ENCODE data around the gene APH1B. TPM values are rescaled to one million over a fixed set of nuclear protein-coding genes. Genes with fewer than 3 reads are reported as not detected.

Gene APH1B
- total RNA-seq, 4 donors from 2014 or later: 17.0 to 42.2 (median 21.8) TPM

- TF ChIP-seq, protein P1, sequence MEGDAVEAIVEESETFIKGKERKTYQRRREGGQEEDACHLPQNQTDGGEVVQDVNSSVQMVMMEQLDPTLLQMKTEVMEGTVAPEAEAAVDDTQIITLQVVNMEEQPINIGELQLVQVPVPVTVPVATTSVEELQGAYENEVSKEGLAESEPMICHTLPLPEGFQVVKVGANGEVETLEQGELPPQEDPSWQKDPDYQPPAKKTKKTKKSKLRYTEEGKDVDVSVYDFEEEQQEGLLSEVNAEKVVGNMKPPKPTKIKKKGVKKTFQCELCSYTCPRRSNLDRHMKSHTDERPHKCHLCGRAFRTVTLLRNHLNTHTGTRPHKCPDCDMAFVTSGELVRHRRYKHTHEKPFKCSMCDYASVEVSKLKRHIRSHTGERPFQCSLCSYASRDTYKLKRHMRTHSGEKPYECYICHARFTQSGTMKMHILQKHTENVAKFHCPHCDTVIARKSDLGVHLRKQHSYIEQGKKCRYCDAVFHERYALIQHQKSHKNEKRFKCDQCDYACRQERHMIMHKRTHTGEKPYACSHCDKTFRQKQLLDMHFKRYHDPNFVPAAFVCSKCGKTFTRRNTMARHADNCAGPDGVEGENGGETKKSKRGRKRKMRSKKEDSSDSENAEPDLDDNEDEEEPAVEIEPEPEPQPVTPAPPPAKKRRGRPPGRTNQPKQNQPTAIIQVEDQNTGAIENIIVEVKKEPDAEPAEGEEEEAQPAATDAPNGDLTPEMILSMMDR (IDR thresholded peaks at IDR 0.05; ENCODE audit: low read depth): no peak
Measured at GRCh38 chr15:63332367-63333124, 55.1 kb downstream of the APH1B start.

GRCh38 chr15:63334821-63335220 is 57.4 kb downstream of the APH1B start:
- TF ChIP-seq, protein P1 (IDR thresholded peaks at IDR 0.05; ENCODE audit: low read depth): no peak

GRCh38 chr15:63335543-63336240 is 58.3 kb downstream of the APH1B start:
- TF ChIP-seq, protein P1 (IDR thresholded peaks at IDR 0.05; ENCODE audit: low read depth): no peak

GRCh38 chr15:63337046-63337445 is 59.6 kb downstream of the APH1B start:
- TF ChIP-seq, protein P1 (IDR thresholded peaks at IDR 0.05; ENCODE audit: low read depth): no peak

DNA sequence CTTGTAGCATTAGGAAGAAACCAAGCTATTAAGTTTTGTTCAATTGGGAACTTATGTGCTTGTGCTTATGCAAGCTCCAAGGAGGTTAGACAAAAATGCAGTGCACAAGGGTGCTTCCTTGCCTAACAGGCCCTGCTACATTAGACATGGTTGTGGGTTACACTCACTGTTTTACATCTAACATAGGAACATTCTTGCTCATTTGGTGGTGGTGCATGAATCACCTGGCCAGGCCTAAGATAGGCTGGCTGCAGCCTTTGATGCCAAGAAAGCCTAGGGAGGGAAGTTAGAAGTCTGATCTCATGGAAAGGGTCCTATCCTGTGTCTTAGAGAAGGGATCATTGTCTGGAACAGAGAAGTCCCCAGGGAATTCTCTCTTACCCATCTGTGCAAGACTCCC is 60.8 kb downstream of the APH1B start:
- TF ChIP-seq, protein P1 (IDR thresholded peaks at IDR 0.05; ENCODE audit: low read depth): no peak

GRCh38 chr15:63339006-63339766 is 61.8 kb downstream of the APH1B start:
- TF ChIP-seq, protein P1 (IDR thresholded peaks at IDR 0.05; ENCODE audit: low read depth): no peak

DNA sequence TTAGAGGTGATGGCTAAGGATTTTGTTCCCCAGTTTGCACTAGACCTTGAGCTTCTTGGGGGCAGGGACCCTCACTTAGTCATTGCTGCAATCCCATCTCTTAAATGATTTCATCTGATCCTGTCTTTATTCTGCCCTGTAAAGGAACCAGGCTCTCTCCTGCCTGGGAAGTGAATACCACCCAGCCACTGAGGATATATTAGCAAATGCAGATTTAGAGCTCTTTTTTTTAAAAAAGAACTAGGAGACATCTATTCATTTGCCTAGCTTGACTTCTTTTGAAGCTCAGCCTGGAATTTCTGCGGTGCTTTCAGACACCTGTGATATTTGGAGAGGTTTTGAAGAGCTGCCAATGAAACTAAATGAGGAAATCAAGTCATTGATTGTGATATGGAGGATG is 62.4 kb downstream of the APH1B start:
- TF ChIP-seq, protein P1 (IDR thresholded peaks at IDR 0.05; ENCODE audit: low read depth): no peak

Data from subcutaneous adipose tissue (tissue), 4 donors.